Testis (tissue), 3 donors: ENCODE data around the gene NEDD9. TPM values are rescaled to one million over a fixed set of nuclear protein-coding genes. Genes with fewer than 3 reads are reported as not detected.

Experiments
- DNase-seq: peaks from one replicate; pipeline ENCODE4 v3.0.0-alpha.2; 2019
- H3K27ac ChIP-seq, 2 donors: fragments of 200-600 bp; sonication (generic); one replicate each; pipeline ENCODE4 v1.5.1; 2019
- H3K27me3 ChIP-seq: fragments of 200-600 bp; sonication (generic); one replicate; pipeline ENCODE4 v1.5.1; 2019
- H3K36me3 ChIP-seq: fragments of 200-600 bp; sonication (generic); one replicate; pipeline ENCODE4 v1.5.1; 2017; ENCODE audit warnings: low read depth; ENCODE audit errors: missing control alignments
- H3K4me1 ChIP-seq: fragments of 200-600 bp; sonication (generic); one replicate; pipeline ENCODE4 v1.5.1; 2019
- H3K4me3 ChIP-seq, 2 donors: fragments of 200-600 bp; sonication (generic); one replicate each; pipeline ENCODE4 v1.5.1; 2017 to 2019
- H3K9me3 ChIP-seq: fragments of 200-600 bp; sonication (generic); one replicate; pipeline ENCODE4 v1.5.1; 2017
- CTCF ChIP-seq, 3 experiments: fragments of 450-650 bp in 2 of 3; fragments of 200-600 bp in 1 of 3; sonication (generic) in 1 of 3; IDR thresholded peaks; one replicate each; pipeline ENCODE4 v1.5.1; 2016 to 2019; ENCODE audit warnings: antibody characterized with exemption in 3 of 3, mild to moderate bottlenecking in 2 of 3, moderate library complexity in 1 of 3
- POLR2A ChIP-seq: fragments of 450-650 bp; IDR thresholded peaks from one replicate; pipeline ENCODE4 v1.6.1; 2017; ENCODE audit warnings: antibody characterized with exemption, mild to moderate bottlenecking, moderate library complexity
- WGBS, 2 donors: methylation state at CpG; one replicate each; pipeline ENCODE4 v1.1.5; 2018; 5-methylcytosine and 5-hydroxymethylcytosine counted together
- intact Hi-C: fragments of 100-400 bp; cut with DNase I; formaldehyde crosslinking; loops from one replicate; pipeline ENCODE4 v1.15.1; 2023; ENCODE audit warnings: low total_unique reads
- polyA plus RNA-seq: library from polyadenylated mRNA; stranded (reverse); fragments of 350-450 nt; fragmentation: Illumina TruSeq; extraction: RNeasy Lipid Tissue Mini Kit (QIAGEN cat#74804); gene quantifications from one replicate; pipeline ENCODE4 v1.2.3, GENCODE V29; 2014; ENCODE audit warnings: low read depth, low replicate concordance; ENCODE audit not compliant: insufficient read depth
- total RNA-seq, 2 donors: library from RNA; depleted of rRNA; stranded (reverse); fragments of >200 nt; gene quantifications; one replicate each; pipeline ENCODE4 v1.2.3, GENCODE V29; 2016

The NEDD9 gene
- total and polyA plus RNA-seq, 3 donors from 2014 or later = 21.0 to 67.0 (median 31.8) TPM

- no peak for DNase-seq
- Histone ChIP-seq H3K4me3 (no peak overlapping the region), H3K27me3 (no peaks in the 10 kb centered on the region), H3K36me3 (no peaks in the 10 kb centered on the region), H3K9me3 (no peaks in the 10 kb centered on the region), H3K4me1 (peaks cover 48% of the 10 kb centered on the region), H3K27ac (peak overlapping the region; percentile 22 to 39)
- 77 to 80% methylated on average over 2 of the region's 2 CpGs for WGBS, 2 donors
- TF ChIP-seq CTCF (IDR thresholded peaks at IDR 0.05) (no peak), POLR2A (no peak)
- intact Hi-C loops = no loop called here
These were observed 21.9 kb downstream of the NEDD9 start for GRCh38 chr6:11210386-11211138.

- Histone ChIP-seq H3K9me3 (no peaks in the 10 kb centered on the region), H3K4me1 (peaks cover 48% of the 10 kb centered on the region), H3K4me3 (no peak overlapping the region), H3K27me3 (no peaks in the 10 kb centered on the region), H3K27ac (peak overlapping the region in 1 of 2 donors; percentile 22), H3K36me3 (no peaks in the 10 kb centered on the region)
- no peak for DNase-seq
- no peak for TF ChIP-seq CTCF (IDR thresholded peaks at IDR 0.05)
- no peak for TF ChIP-seq POLR2A
- 25 to 35% methylated on average over 1 of the region's 1 CpG for WGBS, 2 donors
- intact Hi-C loops = no loop called here
These were observed 22.6 kb downstream of the NEDD9 start for GRCh38 chr6:11209906-11210305.

GRCh38 chr6:11209369-11209768, 23.1 kb downstream of the NEDD9 start:
- intact Hi-C loops = no loop called here
- H3K36me3 ChIP-seq = no peaks in the 10 kb centered on the region
- no peak overlapping the region for H3K4me3 ChIP-seq
- peak overlapping the region in 1 of 2 donors; percentile 22 for H3K27ac ChIP-seq
- no peaks in the 10 kb centered on the region for H3K27me3 ChIP-seq
- TF ChIP-seq CTCF (IDR thresholded peaks at IDR 0.05) (no peak), POLR2A (no peak)
- H3K9me3 ChIP-seq = no peaks in the 10 kb centered on the region
- peaks cover 43% of the 10 kb centered on the region for H3K4me1 ChIP-seq
- 84% methylated on average over 5 of the region's 5 CpGs for WGBS, 2 donors
- DNase-seq = no peak

GRCh38 chr6:11208854-11209253, 23.6 kb downstream of the NEDD9 start:
- no peak overlapping the region for H3K27ac ChIP-seq
- no peaks in the 10 kb centered on the region for H3K9me3 ChIP-seq
- TF ChIP-seq CTCF (IDR thresholded peaks at IDR 0.05) = no peak
- no peak for TF ChIP-seq POLR2A
- WGBS, 2 donors = 72 to 90% methylated on average over 1 of the region's 1 CpG
- H3K4me1 ChIP-seq = peaks cover 39% of the 10 kb centered on the region
- intact Hi-C loops = no loop called here
- H3K4me3 ChIP-seq = no peak overlapping the region
- DNase-seq = no peak
- no peaks in the 10 kb centered on the region for H3K36me3 ChIP-seq
- H3K27me3 ChIP-seq = no peaks in the 10 kb centered on the region

- Histone ChIP-seq H3K9me3 (no peaks in the 10 kb centered on the region), H3K4me1 (peaks cover 36% of the 10 kb centered on the region), H3K27me3 (no peaks in the 10 kb centered on the region), H3K4me3 (no peak overlapping the region), H3K27ac (peak overlapping the region in 1 of 2 donors; percentile 64), H3K36me3 (no peaks in the 10 kb centered on the region)
- no peak for DNase-seq
- TF ChIP-seq CTCF (IDR thresholded peaks at IDR 0.05) = no peak
- no peak for TF ChIP-seq POLR2A
- WGBS, 2 donors = 74 to 82% methylated on average over 3 of the region's 3 CpGs
- intact Hi-C loops = no loop called here
These were observed 24.2 kb downstream of the NEDD9 start for GRCh38 chr6:11208267-11208666.
